IMR-90 (cell line): ENCODE results near the gene BYSL.

Source experiments
- BHLHE40 ChIP-seq: fragments of 150-350 bp; IDR thresholded peaks from 2 replicates; pipeline ENCODE4 v1.6.1; 2016; ENCODE audit warnings: mild to moderate bottlenecking, low read depth, low read length
- CEBPB ChIP-seq: IDR thresholded peaks from 2 replicates; pipeline ENCODE4 v1.6.1; 2012; ENCODE audit warnings: low read depth, low read length, improper control_type of control experiment
- CHD1 ChIP-seq: IDR thresholded peaks from 2 replicates; pipeline ENCODE4 v1.6.1; 2012; ENCODE audit warnings: low read depth, low read length, improper control_type of control experiment
- CTCF ChIP-seq: conservative IDR thresholded peaks from 2 replicates; pipeline ENCODE4 v1.5.1; 2012; ENCODE audit warnings: mild to moderate bottlenecking, low read depth, low read length, improper control_type of control experiment
- ELK1 ChIP-seq: fragments of 150-350 bp; IDR thresholded peaks from 2 replicates; pipeline ENCODE4 v1.6.1; 2016; ENCODE audit warnings: low read depth, mild to moderate bottlenecking, low read length, moderate library complexity, borderline replicate concordance
- FOS ChIP-seq: fragments of 150-350 bp; IDR thresholded peaks from 2 replicates; pipeline ENCODE4 v1.6.1; 2016; ENCODE audit warnings: low read depth, low read length
- MAFK ChIP-seq: IDR thresholded peaks from 2 replicates; pipeline ENCODE4 v1.6.1; 2012; ENCODE audit warnings: low read depth, low read length, improper control_type of control experiment
- MXI1 ChIP-seq: IDR thresholded peaks from 2 replicates; pipeline ENCODE4 v1.6.1; 2012; ENCODE audit warnings: low read depth, mild to moderate bottlenecking, low read length, moderate library complexity, borderline replicate concordance
- POLR2A ChIP-seq: IDR thresholded peaks from 2 replicates; pipeline ENCODE4 v1.6.1; 2012; ENCODE audit warnings: mild to moderate bottlenecking, low read depth, low read length
- RAD21 ChIP-seq: IDR thresholded peaks from 2 replicates; pipeline ENCODE4 v1.6.1; 2012; ENCODE audit warnings: low read length, improper control_type of control experiment
- RFX5 ChIP-seq: IDR thresholded peaks from 2 replicates; pipeline ENCODE4 v1.8.0; 2012; ENCODE audit warnings: low read depth, mild to moderate bottlenecking, low read length, moderate library complexity
- TF ChIP-seq, protein P1 (sequence below): fragments of 150-350 bp; IDR thresholded peaks from 2 replicates; pipeline ENCODE4 v1.6.1; 2017; ENCODE audit warnings: mild to moderate bottlenecking, antibody characterized with exemption, low read length, low read depth

GRCh38 chr6:41927253-41927652 is 6.0 kb downstream of the BYSL start:
- no peak for TF ChIP-seq MXI1
- TF ChIP-seq POLR2A, result no peak
- TF ChIP-seq MAFK, result no peak
- no peak for TF ChIP-seq RFX5
- TF ChIP-seq CTCF, result no peak
- no peak for TF ChIP-seq BHLHE40
- TF ChIP-seq RAD21, result no peak
- TF ChIP-seq, protein P1, sequence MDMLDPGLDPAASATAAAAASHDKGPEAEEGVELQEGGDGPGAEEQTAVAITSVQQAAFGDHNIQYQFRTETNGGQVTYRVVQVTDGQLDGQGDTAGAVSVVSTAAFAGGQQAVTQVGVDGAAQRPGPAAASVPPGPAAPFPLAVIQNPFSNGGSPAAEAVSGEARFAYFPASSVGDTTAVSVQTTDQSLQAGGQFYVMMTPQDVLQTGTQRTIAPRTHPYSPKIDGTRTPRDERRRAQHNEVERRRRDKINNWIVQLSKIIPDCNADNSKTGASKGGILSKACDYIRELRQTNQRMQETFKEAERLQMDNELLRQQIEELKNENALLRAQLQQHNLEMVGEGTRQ, result no peak
- no peak for TF ChIP-seq ELK1
- no peak for TF ChIP-seq CHD1
- TF ChIP-seq FOS, result no peak
- no peak for TF ChIP-seq CEBPB
